Large intestine (tissue), 12 donors: ENCODE data around the gene ZFP57. TPM values are rescaled to one million over a fixed set of nuclear protein-coding genes. Genes with fewer than 3 reads are reported as not detected.

ENCODE experiments used
- DNase-seq, 2 donors: peaks; one replicate each; pipeline versions ENCODE4 v3.0.0 to v3.0.0-alpha.2; 2013
- H3K27ac ChIP-seq: one replicate; pipeline ENCODE4 v1.5.1; 2013; ENCODE audit warnings: low read length
- H3K27me3 ChIP-seq: 2 replicates; pipeline ENCODE4 v1.6.1; 2013; ENCODE audit warnings: low read length; ENCODE audit not compliant: control insufficient read depth, insufficient read depth
- H3K36me3 ChIP-seq: 2 replicates; pipeline ENCODE4 v1.6.1; 2013; ENCODE audit warnings: low read length; ENCODE audit not compliant: control insufficient read depth, insufficient read depth
- H3K4me1 ChIP-seq: one replicate; pipeline ENCODE4 v1.6.1; 2013; ENCODE audit warnings: low read length; ENCODE audit not compliant: control insufficient read depth, insufficient read depth
- H3K4me3 ChIP-seq: one replicate; pipeline ENCODE4 v1.5.1; 2013; ENCODE audit warnings: low read length
- H3K9me3 ChIP-seq: one replicate; pipeline ENCODE4 v1.6.1; 2013; ENCODE audit warnings: mild to moderate bottlenecking, low read depth, low read length, moderate library complexity; ENCODE audit not compliant: control insufficient read depth
- WGBS: methylation state at CpG from one replicate; pipeline ENCODE4 v1.1.5; 2013; ENCODE audit warnings: low lambda C conversion rate; ENCODE audit not compliant: insufficient coverage; 5-methylcytosine and 5-hydroxymethylcytosine counted together
- long read RNA-seq, 11 donors: transcript quantifications; one replicate each; lab custom pipeline, GENCODE V29; 2026
- polyA plus RNA-seq: library from polyadenylated mRNA; unstranded; fragments of 120-200 nt; gene quantifications from one replicate; pipeline ENCODE4 v1.2.1, GENCODE V29; 2013

Gene ZFP57
- polyA plus RNA-seq, result not detected
- long read RNA-seq, donor 1, result 0 reads
- long read RNA-seq, donor 2, result 0 reads
- long read RNA-seq, donor 3, result 0 reads
- long read RNA-seq, donor 4, result 0 reads
- long read RNA-seq, donor 5, result 0 reads
- long read RNA-seq, donor 6, result 0 reads
- long read RNA-seq, donor 7, result 0 reads
- long read RNA-seq, donor 8, partial matches to known transcripts, result 869 of 949 reads
- long read RNA-seq, donor 8, other reads (novel, unspliced or antisense), result 80 of 949 reads
- long read RNA-seq, donor 9, result 0 reads
- long read RNA-seq, donor 10, result 0 reads
- long read RNA-seq, donor 11, result 0 reads

GRCh38 chr6:29680904-29681303 lies at the start of gene ZFP57:
TSS of gene ZFP57 (minus strand) at chr6:29681152. CDS start at chr6:29677003, 4,149 bp downstream.
- no peaks in the 10 kb centered on the region for H3K36me3 ChIP-seq
- WGBS, result no CpG with 5 or more reads among the region's 31 CpGs
- H3K27ac ChIP-seq, result no peak within 1 kb of the TSS
- peaks cover 19% of the 10 kb centered on the region for H3K27me3 ChIP-seq
- no peaks in the 10 kb centered on the region for H3K9me3 ChIP-seq
- H3K4me1 ChIP-seq, result no peaks in the 10 kb centered on the region
- H3K4me3 ChIP-seq, result no peak within 1 kb of the TSS
- DNase-seq, result no peak

DNA sequence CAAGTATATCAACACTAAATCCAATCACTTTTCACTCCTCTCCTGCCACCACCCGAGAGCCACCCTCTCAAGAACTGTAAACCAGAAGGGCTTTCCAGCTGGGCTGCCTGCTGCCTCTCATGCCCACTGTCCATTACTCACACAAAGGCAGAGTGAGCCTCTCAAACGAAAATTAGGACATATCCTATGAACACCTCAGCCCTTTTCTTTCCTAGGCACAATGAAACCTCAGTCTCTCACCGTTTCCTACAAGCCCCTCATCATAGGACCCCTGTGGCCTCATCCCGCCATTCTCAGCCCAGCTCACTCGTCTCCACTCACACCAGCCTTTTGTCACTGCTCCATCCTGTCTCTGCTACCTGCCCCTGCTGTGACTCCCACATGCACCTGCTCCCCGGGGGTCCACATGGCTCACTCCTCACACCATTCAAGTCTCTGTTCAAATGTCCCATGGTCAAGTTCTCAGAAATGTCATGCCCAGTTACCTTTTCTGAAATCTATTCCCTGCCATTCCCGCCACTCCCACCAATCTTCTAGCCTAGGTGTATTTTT lies 49.7 kb upstream of the ZFP57 start:
- no CpG with 5 or more reads among the region's 7 CpGs for WGBS
- no peaks in the 10 kb centered on the region for H3K4me1 ChIP-seq
- H3K27ac ChIP-seq, result no peak overlapping the region
- no peak overlapping the region for H3K4me3 ChIP-seq
- DNase-seq, result no peak
- H3K9me3 ChIP-seq, result no peaks in the 10 kb centered on the region
- H3K36me3 ChIP-seq, result peaks cover 4% of the 10 kb centered on the region
- H3K27me3 ChIP-seq, result peaks cover 16% of the 10 kb centered on the region

DNA sequence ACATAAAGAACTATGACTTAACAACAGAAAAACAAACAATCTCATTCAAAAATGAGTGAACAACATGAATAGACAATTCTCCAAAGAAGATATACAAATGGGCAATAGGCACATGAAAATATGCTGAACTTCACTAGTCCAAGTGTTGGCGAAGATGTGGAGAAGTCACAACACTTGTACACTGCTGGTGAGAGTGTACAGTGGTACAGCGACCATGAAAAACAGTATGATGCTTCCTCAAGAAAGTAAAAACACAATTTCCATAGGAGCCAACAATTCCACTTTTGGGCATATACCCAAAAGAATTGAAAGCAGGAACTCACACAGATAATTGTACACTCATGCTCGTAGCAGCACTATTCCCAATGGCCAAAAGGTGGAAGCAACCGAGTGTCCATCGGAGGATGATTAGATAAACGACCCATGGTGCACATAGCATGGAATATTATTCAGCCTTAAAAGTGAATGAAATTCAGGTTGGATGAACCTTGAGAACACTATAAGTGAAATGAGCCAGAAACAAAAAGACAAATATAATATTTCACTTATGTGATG lies 48.9 kb upstream of the ZFP57 start:
- WGBS, result no CpG with 5 or more reads among the region's 6 CpGs
- DNase-seq, result no peak
- Histone ChIP-seq H3K36me3 (peaks cover 10% of the 10 kb centered on the region), H3K27ac (no peak overlapping the region), H3K4me1 (no peaks in the 10 kb centered on the region), H3K9me3 (no peaks in the 10 kb centered on the region), H3K27me3 (peaks cover 24% of the 10 kb centered on the region), H3K4me3 (no peak overlapping the region)

GRCh38 chr6:29728875-29729270 lies 47.9 kb upstream of the ZFP57 start:
- Histone ChIP-seq H3K36me3 (peaks cover 11% of the 10 kb centered on the region), H3K27me3 (peaks cover 27% of the 10 kb centered on the region), H3K9me3 (no peaks in the 10 kb centered on the region), H3K27ac (no peak overlapping the region), H3K4me1 (no peaks in the 10 kb centered on the region), H3K4me3 (no peak overlapping the region)
- no peak for DNase-seq

DNA sequence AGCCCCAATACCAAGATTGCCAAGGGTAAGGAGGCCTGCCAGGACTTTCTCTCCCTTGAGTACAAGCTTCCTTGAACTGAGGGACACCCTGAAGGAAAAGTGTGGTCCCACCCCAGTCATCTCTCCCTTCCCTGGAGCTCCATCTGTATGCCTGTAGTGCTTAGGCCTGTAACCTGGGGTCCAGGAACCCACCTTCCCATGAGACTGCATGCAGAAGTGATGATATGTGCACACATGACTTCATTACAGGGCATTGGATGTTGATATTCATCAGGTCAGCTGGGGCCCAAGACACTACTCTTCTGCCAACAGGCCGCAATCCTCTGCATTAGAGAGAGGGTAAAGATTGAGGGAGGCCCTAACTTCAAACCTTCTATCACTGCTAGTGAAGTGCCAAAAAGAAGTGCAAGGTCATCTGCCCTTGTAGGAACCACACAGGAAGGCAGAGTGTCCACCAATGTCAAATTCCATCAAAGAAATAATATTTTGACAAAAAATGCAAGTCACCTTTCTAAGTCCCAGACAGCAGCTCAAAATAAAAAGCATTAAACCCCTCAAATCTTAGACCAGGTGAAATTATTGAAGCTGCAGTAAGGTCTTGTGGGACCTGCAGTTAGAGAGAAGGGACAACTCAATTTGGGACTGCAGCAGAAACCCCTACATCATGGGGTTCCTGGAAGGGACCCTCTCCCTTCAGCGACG lies 47.4 kb upstream of the ZFP57 start:
- Histone ChIP-seq H3K36me3 (peaks cover 11% of the 10 kb centered on the region), H3K27ac (no peak overlapping the region), H3K4me3 (no peak overlapping the region), H3K4me1 (peaks cover 4% of the 10 kb centered on the region), H3K9me3 (no peaks in the 10 kb centered on the region), H3K27me3 (peaks cover 29% of the 10 kb centered on the region)
- 83% methylated on average over 2 of the region's 3 CpGs for WGBS
- no peak for DNase-seq

DNA sequence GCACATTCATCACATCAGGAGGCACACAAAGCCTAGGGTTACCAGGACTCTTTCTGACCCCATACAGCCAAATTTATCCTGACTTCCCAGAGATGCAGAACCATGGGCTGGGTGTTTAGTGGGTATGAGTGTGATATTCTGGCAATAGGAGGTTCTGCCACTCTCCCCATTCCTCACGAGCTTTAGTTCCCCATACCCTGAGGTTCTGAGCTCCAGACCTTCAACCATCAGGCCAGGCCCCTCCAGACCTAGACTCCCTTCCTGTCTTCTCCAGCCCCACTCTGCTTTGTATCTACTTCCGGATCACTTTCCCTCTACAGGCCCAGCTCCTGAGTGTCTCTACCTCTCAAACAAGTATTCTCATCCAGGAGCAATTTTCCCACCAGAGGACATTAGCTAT lies 46.7 kb upstream of the ZFP57 start:
- Histone ChIP-seq H3K4me1 (peaks cover 4% of the 10 kb centered on the region), H3K4me3 (no peak overlapping the region), H3K36me3 (peaks cover 11% of the 10 kb centered on the region), H3K27ac (no peak overlapping the region), H3K27me3 (peaks cover 25% of the 10 kb centered on the region), H3K9me3 (no peaks in the 10 kb centered on the region)
- no peak for DNase-seq
- no CpG with 5 or more reads among the region's 2 CpGs for WGBS

- WGBS, result no CpG with 5 or more reads among the region's 9 CpGs
- Histone ChIP-seq H3K4me1 (peaks cover 4% of the 10 kb centered on the region), H3K27me3 (peaks cover 28% of the 10 kb centered on the region), H3K27ac (no peak overlapping the region), H3K4me3 (no peak overlapping the region), H3K36me3 (peaks cover 11% of the 10 kb centered on the region), H3K9me3 (no peaks in the 10 kb centered on the region)
- no peak for DNase-seq
Measured at GRCh38 chr6:29726571-29727194, 45.7 kb upstream of the ZFP57 start.

GRCh38 chr6:29726001-29726400 lies 45.0 kb upstream of the ZFP57 start:
- Histone ChIP-seq H3K27ac (no peak overlapping the region), H3K27me3 (peaks cover 31% of the 10 kb centered on the region), H3K4me1 (peaks cover 4% of the 10 kb centered on the region), H3K4me3 (no peak overlapping the region), H3K36me3 (peaks cover 11% of the 10 kb centered on the region), H3K9me3 (no peaks in the 10 kb centered on the region)
- WGBS, result no CpG with 5 or more reads among the region's 1 CpG
- DNase-seq, result no peak

DNA sequence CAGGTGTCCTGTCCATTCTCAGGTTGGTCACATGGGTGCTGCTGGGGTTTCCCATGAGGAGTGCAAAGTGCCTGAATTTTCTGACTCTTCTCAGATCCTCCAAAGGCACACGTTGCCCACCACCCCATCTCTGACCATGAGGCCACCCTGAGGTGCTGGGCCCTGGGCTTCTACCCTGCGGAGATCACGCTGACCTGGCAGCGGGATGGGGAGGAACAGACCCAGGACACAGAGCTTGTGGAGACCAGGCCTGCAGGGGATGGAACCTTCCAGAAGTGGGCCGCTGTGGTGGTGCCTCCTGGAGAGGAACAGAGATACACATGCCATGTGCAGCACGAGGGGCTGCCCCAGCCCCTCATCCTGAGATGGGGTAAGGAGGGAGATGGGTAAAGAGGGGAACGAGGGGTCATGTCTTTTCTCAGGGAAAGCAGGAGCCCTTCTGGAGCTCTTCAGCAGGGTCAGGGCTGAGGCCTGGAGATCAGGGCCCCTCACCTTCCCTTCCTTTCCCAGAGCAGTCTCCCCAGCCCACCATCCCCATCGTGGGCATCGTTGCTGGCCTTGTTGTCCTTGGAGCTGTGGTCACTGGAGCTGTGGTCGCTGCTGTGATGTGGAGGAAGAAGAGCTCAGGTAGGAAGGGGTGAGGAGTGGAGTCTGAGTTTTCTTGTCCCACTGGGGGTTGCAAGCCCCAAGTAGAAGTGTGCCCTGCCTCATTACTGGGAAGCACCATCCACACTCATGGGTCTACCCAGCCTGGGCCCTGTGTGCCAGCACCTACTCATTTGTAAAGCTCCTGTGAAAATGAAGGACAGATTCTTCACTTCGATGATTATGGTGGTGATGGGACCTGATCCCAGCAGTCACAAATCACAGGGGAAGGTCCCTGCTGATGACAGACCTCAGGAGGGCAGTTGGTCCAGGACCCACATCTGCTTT lies 44.3 kb upstream of the ZFP57 start:
- Histone ChIP-seq H3K27me3 (peaks cover 36% of the 10 kb centered on the region), H3K4me1 (peaks cover 4% of the 10 kb centered on the region), H3K4me3 (no peak overlapping the region), H3K27ac (no peak overlapping the region), H3K36me3 (peaks cover 11% of the 10 kb centered on the region), H3K9me3 (no peaks in the 10 kb centered on the region)
- DNase-seq, result no peak
- WGBS, result no CpG with 5 or more reads among the region's 11 CpGs
